OCI-LY1 (cell line): ENCODE measurements around the gene LRMDA.

Experiments
- H2AFZ ChIP-seq: fragments of 200-600 bp; sonication (generic), shearing (Covaris generic); 2 replicates; pipeline ENCODE4 v1.6.0; 2014; ENCODE audit warnings: antibody characterized with exemption, mild to moderate bottlenecking, low read length
- H3F3A ChIP-seq: fragments of 200-600 bp; sonication (generic), shearing (Covaris generic); 2 replicates; pipeline ENCODE4 v1.6.0; 2014; ENCODE audit warnings: mild to moderate bottlenecking, antibody characterized with exemption, low read length, moderate library complexity; ENCODE audit not compliant: insufficient read depth
- H3K27ac ChIP-seq: fragments of 200-600 bp; sonication (generic); 2 replicates; pipeline ENCODE4 v1.5.1; 2014; ENCODE audit warnings: low read length, mixed run types, mild to moderate bottlenecking, low read depth; ENCODE audit not compliant: poor library complexity, severe bottlenecking
- H3K27me3 ChIP-seq: fragments of 200-600 bp; sonication (generic); 2 replicates; pipeline ENCODE4 v1.6.0; 2014; ENCODE audit warnings: antibody characterized with exemption, mild to moderate bottlenecking, low read length, moderate library complexity; ENCODE audit not compliant: insufficient read depth
- H3K36me3 ChIP-seq: fragments of 200-600 bp; sonication (generic); 2 replicates; pipeline ENCODE4 v1.6.1; 2014; ENCODE audit warnings: mild to moderate bottlenecking, antibody characterized with exemption, low read length, moderate library complexity, mixed read lengths; ENCODE audit not compliant: insufficient read depth
- H3K4me1 ChIP-seq: fragments of 200-600 bp; sonication (generic); 2 replicates; pipeline ENCODE4 v1.5.1; 2014; ENCODE audit warnings: mild to moderate bottlenecking, low read length, moderate library complexity; ENCODE audit not compliant: insufficient read depth, severe bottlenecking
- H3K4me2 ChIP-seq: fragments of 200-600 bp; sonication (generic), shearing (Covaris generic); 2 replicates; pipeline ENCODE4 v1.6.1; 2014; ENCODE audit warnings: low read length
- H3K4me3 ChIP-seq: fragments of 200-600 bp; sonication (generic); 2 replicates; pipeline ENCODE4 v1.5.1; 2014; ENCODE audit warnings: low read length, low read depth, mild to moderate bottlenecking, mixed read lengths; ENCODE audit not compliant: poor library complexity, severe bottlenecking
- H3K79me2 ChIP-seq: fragments of 200-600 bp; shearing (Covaris generic); 2 replicates; pipeline ENCODE4 v1.6.1; 2016; ENCODE audit warnings: mixed run types, low read length, mixed read lengths; ENCODE audit not compliant: insufficient read depth
- H3K9ac ChIP-seq: fragments of 200-600 bp; sonication (generic), shearing (Covaris generic); 2 replicates; pipeline ENCODE4 v1.6.1; 2014; ENCODE audit warnings: mild to moderate bottlenecking, low read length, mixed read lengths
- H3K9me2 ChIP-seq: fragments of 200-600 bp; sonication (generic), shearing (Covaris generic); 2 replicates; pipeline ENCODE4 v1.6.1; 2014; ENCODE audit warnings: low read depth, mild to moderate bottlenecking, low read length, mixed read lengths
- H3K9me3 ChIP-seq: fragments of 200-600 bp; shearing (Covaris generic); 2 replicates; pipeline ENCODE4 v1.6.1; 2014; ENCODE audit warnings: low read length, mixed read lengths
- H4K20me1 ChIP-seq: fragments of 200-600 bp; sonication (generic), shearing (Covaris generic); 2 replicates; pipeline ENCODE4 v1.6.0; 2016; ENCODE audit warnings: mild to moderate bottlenecking, low read length; ENCODE audit not compliant: insufficient read depth
- EZH2 ChIP-seq: fragments of 200-600 bp; sonication (generic), shearing (Covaris generic); IDR thresholded peaks from 2 replicates; pipeline ENCODE4 v1.8.0; 2017; ENCODE audit warnings: borderline replicate concordance, mixed run types, mild to moderate bottlenecking, antibody characterized with exemption, low read length, moderate library complexity, mixed read lengths
- TF ChIP-seq, protein P1 (sequence below): fragments of 200-600 bp; sonication (generic), shearing (Covaris generic); IDR thresholded peaks from 2 replicates; pipeline ENCODE4 v1.5.1; 2017; ENCODE audit warnings: mild to moderate bottlenecking, antibody characterized with exemption, low read length, moderate library complexity, mixed read lengths

The LRMDA gene

DNA sequence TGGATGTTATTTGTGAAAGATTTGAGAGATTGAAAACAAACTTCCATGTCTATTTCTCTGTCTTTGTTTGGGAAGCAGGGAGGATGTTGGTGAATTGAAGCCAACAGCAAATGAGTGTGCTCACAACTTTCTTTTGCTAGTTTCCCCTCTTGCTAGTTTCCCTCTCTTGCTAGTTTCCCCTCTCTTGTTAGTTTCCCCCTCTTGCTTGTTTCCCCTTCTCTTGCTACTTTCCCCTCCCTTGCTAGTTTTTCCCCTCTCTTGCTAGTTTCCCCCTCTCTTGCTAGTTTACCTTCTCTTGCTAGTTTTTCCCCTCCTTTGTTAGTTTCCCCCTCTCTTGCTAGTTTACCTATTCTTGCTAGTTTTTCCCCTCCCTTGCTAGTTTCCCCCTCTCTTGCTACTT lies 613.3 kb downstream of the LRMDA start:
- Histone ChIP-seq H3K4me2 (no peak overlapping the region), H3K4me3 (no peak overlapping the region)

DNA sequence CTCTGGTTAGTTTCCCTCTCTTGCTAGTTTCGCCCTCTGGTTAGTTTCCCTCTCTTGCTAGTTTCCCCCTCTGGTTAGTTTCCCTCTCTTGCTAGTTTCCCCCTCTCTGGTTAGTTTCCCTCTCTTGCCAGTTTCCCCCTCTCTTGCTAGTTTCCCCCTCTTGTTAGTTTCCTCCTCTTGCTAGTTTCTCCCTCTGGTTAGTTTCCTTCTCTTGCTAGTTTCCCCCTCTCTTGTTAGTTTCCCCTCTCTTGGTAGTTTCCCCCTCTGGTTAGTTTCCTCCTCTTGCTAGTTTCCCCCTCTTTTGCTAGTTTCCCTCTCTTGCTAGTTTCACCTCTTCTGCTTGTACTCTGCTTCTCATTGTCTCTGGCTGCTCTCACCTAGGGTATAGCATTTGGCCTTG lies 613.8 kb downstream of the LRMDA start:
- TF ChIP-seq, protein P1, sequence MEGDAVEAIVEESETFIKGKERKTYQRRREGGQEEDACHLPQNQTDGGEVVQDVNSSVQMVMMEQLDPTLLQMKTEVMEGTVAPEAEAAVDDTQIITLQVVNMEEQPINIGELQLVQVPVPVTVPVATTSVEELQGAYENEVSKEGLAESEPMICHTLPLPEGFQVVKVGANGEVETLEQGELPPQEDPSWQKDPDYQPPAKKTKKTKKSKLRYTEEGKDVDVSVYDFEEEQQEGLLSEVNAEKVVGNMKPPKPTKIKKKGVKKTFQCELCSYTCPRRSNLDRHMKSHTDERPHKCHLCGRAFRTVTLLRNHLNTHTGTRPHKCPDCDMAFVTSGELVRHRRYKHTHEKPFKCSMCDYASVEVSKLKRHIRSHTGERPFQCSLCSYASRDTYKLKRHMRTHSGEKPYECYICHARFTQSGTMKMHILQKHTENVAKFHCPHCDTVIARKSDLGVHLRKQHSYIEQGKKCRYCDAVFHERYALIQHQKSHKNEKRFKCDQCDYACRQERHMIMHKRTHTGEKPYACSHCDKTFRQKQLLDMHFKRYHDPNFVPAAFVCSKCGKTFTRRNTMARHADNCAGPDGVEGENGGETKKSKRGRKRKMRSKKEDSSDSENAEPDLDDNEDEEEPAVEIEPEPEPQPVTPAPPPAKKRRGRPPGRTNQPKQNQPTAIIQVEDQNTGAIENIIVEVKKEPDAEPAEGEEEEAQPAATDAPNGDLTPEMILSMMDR = no peak
- no peak for TF ChIP-seq EZH2
- H3K27me3 ChIP-seq = no peaks in the 10 kb centered on the region
- no peak overlapping the region for H3K27ac ChIP-seq
- no peaks in the 10 kb centered on the region for H3K9me2 ChIP-seq
- H3F3A ChIP-seq = no peaks in the 10 kb centered on the region
- no peaks in the 10 kb centered on the region for H3K36me3 ChIP-seq
- H3K4me2 ChIP-seq = no peak overlapping the region
- H3K9ac ChIP-seq = no peak overlapping the region
- no peaks in the 10 kb centered on the region for H3K79me2 ChIP-seq
- no peak overlapping the region for H3K4me3 ChIP-seq
- H4K20me1 ChIP-seq = no peaks in the 10 kb centered on the region
- no peak overlapping the region for H2AFZ ChIP-seq
- no peaks in the 10 kb centered on the region for H3K9me3 ChIP-seq
- H3K4me1 ChIP-seq = no peaks in the 10 kb centered on the region

More for the DNA sequence above, 613.3 kb downstream of the LRMDA start:
- Histone ChIP-seq H3K9ac (no peak overlapping the region), H4K20me1 (no peaks in the 10 kb centered on the region), H3K9me3 (no peaks in the 10 kb centered on the region), H2AFZ (no peak overlapping the region), H3K9me2 (no peaks in the 10 kb centered on the region), H3F3A (no peaks in the 10 kb centered on the region), H3K27ac (no peak overlapping the region), H3K36me3 (no peaks in the 10 kb centered on the region), H3K79me2 (no peaks in the 10 kb centered on the region), H3K4me1 (no peaks in the 10 kb centered on the region), H3K27me3 (no peaks in the 10 kb centered on the region)
- TF ChIP-seq, protein P1 = no peak
- no peak for TF ChIP-seq EZH2

DNA sequence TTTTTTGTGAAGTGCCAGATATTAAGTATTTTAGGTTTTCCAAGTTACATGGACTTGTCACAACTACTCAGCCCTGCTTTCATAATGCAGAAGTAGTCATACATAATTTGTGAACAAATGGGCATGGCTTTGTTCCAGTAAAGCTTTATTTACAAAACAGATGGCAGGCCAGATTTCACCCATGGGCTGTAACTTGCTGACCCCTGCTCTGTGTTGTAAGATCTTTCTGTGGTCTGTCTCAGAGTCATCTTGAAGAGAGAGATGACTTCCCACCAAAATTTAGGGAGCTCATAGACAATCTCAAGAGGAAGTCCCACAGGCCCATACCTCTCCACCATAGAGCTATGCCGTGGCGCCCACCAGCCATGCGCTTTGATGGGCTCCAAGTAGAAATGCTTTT lies 616.1 kb downstream of the LRMDA start:
- no peak overlapping the region for H3K4me2 ChIP-seq
- TF ChIP-seq, protein P1 = no peak
- TF ChIP-seq EZH2 = no peak
- H3K27ac ChIP-seq = no peak overlapping the region
- H3K36me3 ChIP-seq = no peaks in the 10 kb centered on the region
- no peaks in the 10 kb centered on the region for H3K4me1 ChIP-seq
- no peaks in the 10 kb centered on the region for H3K9me2 ChIP-seq
- no peaks in the 10 kb centered on the region for H3K27me3 ChIP-seq
- H2AFZ ChIP-seq = no peak overlapping the region
- H4K20me1 ChIP-seq = no peaks in the 10 kb centered on the region
- H3K9me3 ChIP-seq = no peaks in the 10 kb centered on the region
- no peak overlapping the region for H3K4me3 ChIP-seq
- no peaks in the 10 kb centered on the region for H3K79me2 ChIP-seq
- no peaks in the 10 kb centered on the region for H3F3A ChIP-seq
- H3K9ac ChIP-seq = no peak overlapping the region
